Measurements from ENCODE around the gene HIPK4. TPM values are rescaled to one million over a fixed set of nuclear protein-coding genes. Genes with fewer than 3 reads are reported as not detected.
A peak's percentile ranks its signal among the peaks of the same experiment; 100 is the strongest.

HIPK4 gene
- total RNA-seq, 1 donor from 2014 or later = not detected

GRCh38 chr19:40418040-40418439 is 28.1 kb upstream of the HIPK4 start:
- Histone ChIP-seq H3K27me3 (ENCODE audit: control insufficient read depth in 3 of 3, insufficient read depth in 3 of 3, low read length in 3 of 3) (no peaks in the 10 kb centered on the region), H3K4me3 (ENCODE audit: low read length in 3 of 3) (no peak overlapping the region), H3K9me3 (ENCODE audit: control insufficient read depth in 3 of 3, low read length in 3 of 3) (no peaks in the 10 kb centered on the region), H3K4me1 (ENCODE audit: control insufficient read depth in 3 of 3, insufficient read depth in 3 of 3, low read length in 3 of 3) (peaks cover 37 to 45% (median 37%) of the 10 kb centered on the region in 3 donors), H3K36me3 (ENCODE audit: control insufficient read depth in 3 of 3, insufficient read depth in 3 of 3, low read length in 3 of 3) (peaks cover 7 to 10% (median 8%) of the 10 kb centered on the region in 3 donors), H3K27ac (ENCODE audit: low read depth, low read length) (peak overlapping the region; percentile 87), H3K9ac (ENCODE audit: low read depth in 1 of 3, low read length in 3 of 3) (peak overlapping the region; percentile 3 to 72 (median 62))

- Histone ChIP-seq H3K27me3 (ENCODE audit: control insufficient read depth in 3 of 3, insufficient read depth in 3 of 3, low read length in 3 of 3) (no peaks in the 10 kb centered on the region), H3K36me3 (ENCODE audit: control insufficient read depth in 3 of 3, insufficient read depth in 3 of 3, low read length in 3 of 3) (peaks cover 3 to 6% (median 3%) of the 10 kb centered on the region in 3 donors), H3K4me3 (ENCODE audit: low read length in 3 of 3) (peak overlapping the region in 1 of 3 donors; percentile 14), H3K27ac (ENCODE audit: low read depth, low read length) (peak overlapping the region; percentile 87), H3K9me3 (ENCODE audit: control insufficient read depth in 3 of 3, low read length in 3 of 3) (no peaks in the 10 kb centered on the region), H3K4me1 (ENCODE audit: control insufficient read depth in 3 of 3, insufficient read depth in 3 of 3, low read length in 3 of 3) (peaks cover 33 to 43% (median 33%) of the 10 kb centered on the region in 3 donors), H3K9ac (ENCODE audit: low read depth in 1 of 3, low read length in 3 of 3) (peak overlapping the region; percentile 3 to 72 (median 62))
These were observed 27.6 kb upstream of the HIPK4 start for GRCh38 chr19:40417643-40417981.

- H3K9ac ChIP-seq (ENCODE audit: low read depth in 1 of 3, low read length in 3 of 3) = peak overlapping the region; percentile 3 to 72 (median 62)
- peak overlapping the region; percentile 87 for H3K27ac ChIP-seq (ENCODE audit: low read depth, low read length)
- no peaks in the 10 kb centered on the region for H3K27me3 ChIP-seq (ENCODE audit: control insufficient read depth in 3 of 3, insufficient read depth in 3 of 3, low read length in 3 of 3)
- H3K36me3 ChIP-seq (ENCODE audit: control insufficient read depth in 3 of 3, insufficient read depth in 3 of 3, low read length in 3 of 3) = peaks cover 0 to under 1% (median 0%) of the 10 kb centered on the region in 3 donors
- peak overlapping the region in 1 of 3 donors; percentile 14 for H3K4me3 ChIP-seq (ENCODE audit: low read length in 3 of 3)
- H3K4me1 ChIP-seq (ENCODE audit: control insufficient read depth in 3 of 3, insufficient read depth in 3 of 3, low read length in 3 of 3) = peaks cover 32 to 43% (median 33%) of the 10 kb centered on the region in 3 donors
- H3K9me3 ChIP-seq (ENCODE audit: control insufficient read depth in 3 of 3, low read length in 3 of 3) = no peaks in the 10 kb centered on the region
These were observed 27.1 kb upstream of the HIPK4 start for GRCh38 chr19:40416918-40417642.

- Histone ChIP-seq H3K9ac (ENCODE audit: low read depth in 1 of 3, low read length in 3 of 3) (no peak overlapping the region), H3K9me3 (ENCODE audit: control insufficient read depth in 3 of 3, low read length in 3 of 3) (no peaks in the 10 kb centered on the region), H3K36me3 (ENCODE audit: control insufficient read depth in 3 of 3, insufficient read depth in 3 of 3, low read length in 3 of 3) (no peaks in the 10 kb centered on the region), H3K4me3 (ENCODE audit: low read length in 3 of 3) (no peak overlapping the region), H3K27ac (ENCODE audit: low read depth, low read length) (no peak overlapping the region), H3K4me1 (ENCODE audit: control insufficient read depth in 3 of 3, insufficient read depth in 3 of 3, low read length in 3 of 3) (peaks cover 37 to 53% (median 38%) of the 10 kb centered on the region in 3 donors), H3K27me3 (ENCODE audit: control insufficient read depth in 3 of 3, insufficient read depth in 3 of 3, low read length in 3 of 3) (no peaks in the 10 kb centered on the region)
These were observed 25.8 kb upstream of the HIPK4 start for GRCh38 chr19:40415768-40416167.

GRCh38 chr19:40414542-40415535 is 24.9 kb upstream of the HIPK4 start:
- H3K4me3 ChIP-seq (ENCODE audit: low read length in 3 of 3) = no peak overlapping the region
- H3K36me3 ChIP-seq (ENCODE audit: control insufficient read depth in 3 of 3, insufficient read depth in 3 of 3, low read length in 3 of 3) = no peaks in the 10 kb centered on the region
- peaks cover 40 to 58% (median 41%) of the 10 kb centered on the region in 3 donors for H3K4me1 ChIP-seq (ENCODE audit: control insufficient read depth in 3 of 3, insufficient read depth in 3 of 3, low read length in 3 of 3)
- H3K9me3 ChIP-seq (ENCODE audit: control insufficient read depth in 3 of 3, low read length in 3 of 3) = no peaks in the 10 kb centered on the region
- no peaks in the 10 kb centered on the region for H3K27me3 ChIP-seq (ENCODE audit: control insufficient read depth in 3 of 3, insufficient read depth in 3 of 3, low read length in 3 of 3)
- peak overlapping the region; percentile 25 for H3K27ac ChIP-seq (ENCODE audit: low read depth, low read length)
- peak overlapping the region in 2 of 3 donors; percentile 25 to 65 for H3K9ac ChIP-seq (ENCODE audit: low read depth in 1 of 3, low read length in 3 of 3)

- Histone ChIP-seq H3K9ac (ENCODE audit: low read depth in 1 of 3, low read length in 3 of 3) (peak within 1 kb of the TSS; percentile 61 to 85 (median 83)), H3K27ac (ENCODE audit: low read depth, low read length) (peak within 1 kb of the TSS; percentile 95), H3K4me1 (ENCODE audit: control insufficient read depth in 3 of 3, insufficient read depth in 3 of 3, low read length in 3 of 3) (peaks cover 40 to 60% (median 41%) of the 10 kb centered on the region in 3 donors), H3K4me3 (ENCODE audit: low read length in 3 of 3) (peak within 1 kb of the TSS in 1 of 3 donors; percentile 45), H3K9me3 (ENCODE audit: control insufficient read depth in 3 of 3, low read length in 3 of 3) (no peaks in the 10 kb centered on the region), H3K36me3 (ENCODE audit: control insufficient read depth in 3 of 3, insufficient read depth in 3 of 3, low read length in 3 of 3) (no peaks in the 10 kb centered on the region), H3K27me3 (ENCODE audit: control insufficient read depth in 3 of 3, insufficient read depth in 3 of 3, low read length in 3 of 3) (no peaks in the 10 kb centered on the region)
These were observed 23.4 kb upstream of the HIPK4 start, which contains the start of gene PRX for GRCh38 chr19:40413291-40413845. PRX (minus strand) TSS chr19:40413378; CDS start chr19:40407932, 5,446 bp downstream.

- Histone ChIP-seq H3K4me3 (ENCODE audit: low read length in 3 of 3) (no peak overlapping the region), H3K9me3 (ENCODE audit: control insufficient read depth in 3 of 3, low read length in 3 of 3) (no peaks in the 10 kb centered on the region), H3K9ac (ENCODE audit: low read depth in 1 of 3, low read length in 3 of 3) (peak overlapping the region in 2 of 3 donors; percentile 12 to 85), H3K4me1 (ENCODE audit: control insufficient read depth in 3 of 3, insufficient read depth in 3 of 3, low read length in 3 of 3) (peaks cover 42 to 65% (median 44%) of the 10 kb centered on the region in 3 donors), H3K36me3 (ENCODE audit: control insufficient read depth in 3 of 3, insufficient read depth in 3 of 3, low read length in 3 of 3) (no peaks in the 10 kb centered on the region), H3K27ac (ENCODE audit: low read depth, low read length) (peak overlapping the region; percentile 95), H3K27me3 (ENCODE audit: control insufficient read depth in 3 of 3, insufficient read depth in 3 of 3, low read length in 3 of 3) (no peaks in the 10 kb centered on the region)
These were observed 22.9 kb upstream of the HIPK4 start for GRCh38 chr19:40412866-40413265.

- H3K27ac ChIP-seq (ENCODE audit: low read depth, low read length) = peak overlapping the region; percentile 95
- H3K4me3 ChIP-seq (ENCODE audit: low read length in 3 of 3) = peak overlapping the region in 2 of 3 donors; percentile 45 to 61
These were observed 22.0 kb upstream of the HIPK4 start for GRCh38 chr19:40411958-40412499.

GRCh38 chr19:40411125-40411842 is 21.3 kb upstream of the HIPK4 start:
- H3K27ac ChIP-seq (ENCODE audit: low read depth, low read length) = peak overlapping the region; percentile 95
- H3K4me3 ChIP-seq (ENCODE audit: low read length in 3 of 3) = peak overlapping the region in 2 of 3 donors; percentile 45 to 61
- peaks cover 33 to 55% (median 35%) of the 10 kb centered on the region in 3 donors for H3K4me1 ChIP-seq (ENCODE audit: control insufficient read depth in 3 of 3, insufficient read depth in 3 of 3, low read length in 3 of 3)
- H3K9me3 ChIP-seq (ENCODE audit: control insufficient read depth in 3 of 3, low read length in 3 of 3) = no peaks in the 10 kb centered on the region
- H3K9ac ChIP-seq (ENCODE audit: low read depth in 1 of 3, low read length in 3 of 3) = peak overlapping the region; percentile 61 to 85 (median 83)
- no peaks in the 10 kb centered on the region for H3K27me3 ChIP-seq (ENCODE audit: control insufficient read depth in 3 of 3, insufficient read depth in 3 of 3, low read length in 3 of 3)
- no peaks in the 10 kb centered on the region for H3K36me3 ChIP-seq (ENCODE audit: control insufficient read depth in 3 of 3, insufficient read depth in 3 of 3, low read length in 3 of 3)

More at GRCh38 chr19:40411958-40412499, 22.0 kb upstream of the HIPK4 start:
- Histone ChIP-seq H3K9me3 (ENCODE audit: control insufficient read depth in 3 of 3, low read length in 3 of 3) (no peaks in the 10 kb centered on the region), H3K9ac (ENCODE audit: low read depth in 1 of 3, low read length in 3 of 3) (peak overlapping the region; percentile 61 to 85 (median 83)), H3K27me3 (ENCODE audit: control insufficient read depth in 3 of 3, insufficient read depth in 3 of 3, low read length in 3 of 3) (no peaks in the 10 kb centered on the region), H3K36me3 (ENCODE audit: control insufficient read depth in 3 of 3, insufficient read depth in 3 of 3, low read length in 3 of 3) (no peaks in the 10 kb centered on the region), H3K4me1 (ENCODE audit: control insufficient read depth in 3 of 3, insufficient read depth in 3 of 3, low read length in 3 of 3) (peaks cover 34 to 59% (median 38%) of the 10 kb centered on the region in 3 donors)

Data from skeletal muscle tissue (tissue), 4 donors.